ENCODE data around the gene IER3IP1. TPM values are rescaled to one million over a fixed set of nuclear protein-coding genes. Genes with fewer than 3 reads are reported as not detected.

Gene IER3IP1
- total and polyA plus RNA-seq, 2 of the 13 experiments (the other 11 are each of a cell fraction or from before 2014, with no cell fraction given) = 18.7 to 26.1 TPM

DNA sequence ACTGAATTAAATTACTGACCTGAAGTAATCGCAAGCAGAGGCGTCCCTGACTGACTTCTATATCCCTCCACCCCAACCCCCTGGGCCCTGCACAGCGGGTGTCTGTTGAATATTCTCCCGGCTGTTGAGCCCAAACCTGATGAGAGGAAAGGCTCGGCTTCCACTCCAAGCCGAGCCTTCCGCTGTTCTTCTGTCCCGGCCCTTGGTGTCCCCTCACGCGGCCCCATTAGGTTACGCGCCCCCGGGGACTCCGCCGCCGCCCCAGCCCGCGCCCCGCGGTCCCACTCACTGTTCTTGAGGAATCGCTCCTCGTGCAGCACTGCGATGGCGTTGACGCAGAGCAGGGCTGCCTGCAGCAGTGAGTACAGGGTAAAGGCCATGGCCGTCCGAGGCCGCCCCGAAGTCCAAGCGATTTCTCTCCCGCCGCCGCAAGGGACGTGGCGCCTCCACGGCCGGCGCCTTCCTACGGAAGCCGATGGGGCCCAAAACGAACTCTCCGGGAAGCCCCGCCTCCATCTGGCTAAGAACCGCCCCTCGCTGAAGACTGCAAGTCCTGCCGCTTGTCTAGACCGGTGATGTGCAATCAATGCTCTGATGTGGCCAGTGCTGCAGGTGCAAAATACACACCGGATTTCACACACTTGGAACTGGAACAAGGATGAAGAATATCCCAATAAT, at the start of gene IER3IP1 (continued):
- TF ChIP-seq, protein P1, sequence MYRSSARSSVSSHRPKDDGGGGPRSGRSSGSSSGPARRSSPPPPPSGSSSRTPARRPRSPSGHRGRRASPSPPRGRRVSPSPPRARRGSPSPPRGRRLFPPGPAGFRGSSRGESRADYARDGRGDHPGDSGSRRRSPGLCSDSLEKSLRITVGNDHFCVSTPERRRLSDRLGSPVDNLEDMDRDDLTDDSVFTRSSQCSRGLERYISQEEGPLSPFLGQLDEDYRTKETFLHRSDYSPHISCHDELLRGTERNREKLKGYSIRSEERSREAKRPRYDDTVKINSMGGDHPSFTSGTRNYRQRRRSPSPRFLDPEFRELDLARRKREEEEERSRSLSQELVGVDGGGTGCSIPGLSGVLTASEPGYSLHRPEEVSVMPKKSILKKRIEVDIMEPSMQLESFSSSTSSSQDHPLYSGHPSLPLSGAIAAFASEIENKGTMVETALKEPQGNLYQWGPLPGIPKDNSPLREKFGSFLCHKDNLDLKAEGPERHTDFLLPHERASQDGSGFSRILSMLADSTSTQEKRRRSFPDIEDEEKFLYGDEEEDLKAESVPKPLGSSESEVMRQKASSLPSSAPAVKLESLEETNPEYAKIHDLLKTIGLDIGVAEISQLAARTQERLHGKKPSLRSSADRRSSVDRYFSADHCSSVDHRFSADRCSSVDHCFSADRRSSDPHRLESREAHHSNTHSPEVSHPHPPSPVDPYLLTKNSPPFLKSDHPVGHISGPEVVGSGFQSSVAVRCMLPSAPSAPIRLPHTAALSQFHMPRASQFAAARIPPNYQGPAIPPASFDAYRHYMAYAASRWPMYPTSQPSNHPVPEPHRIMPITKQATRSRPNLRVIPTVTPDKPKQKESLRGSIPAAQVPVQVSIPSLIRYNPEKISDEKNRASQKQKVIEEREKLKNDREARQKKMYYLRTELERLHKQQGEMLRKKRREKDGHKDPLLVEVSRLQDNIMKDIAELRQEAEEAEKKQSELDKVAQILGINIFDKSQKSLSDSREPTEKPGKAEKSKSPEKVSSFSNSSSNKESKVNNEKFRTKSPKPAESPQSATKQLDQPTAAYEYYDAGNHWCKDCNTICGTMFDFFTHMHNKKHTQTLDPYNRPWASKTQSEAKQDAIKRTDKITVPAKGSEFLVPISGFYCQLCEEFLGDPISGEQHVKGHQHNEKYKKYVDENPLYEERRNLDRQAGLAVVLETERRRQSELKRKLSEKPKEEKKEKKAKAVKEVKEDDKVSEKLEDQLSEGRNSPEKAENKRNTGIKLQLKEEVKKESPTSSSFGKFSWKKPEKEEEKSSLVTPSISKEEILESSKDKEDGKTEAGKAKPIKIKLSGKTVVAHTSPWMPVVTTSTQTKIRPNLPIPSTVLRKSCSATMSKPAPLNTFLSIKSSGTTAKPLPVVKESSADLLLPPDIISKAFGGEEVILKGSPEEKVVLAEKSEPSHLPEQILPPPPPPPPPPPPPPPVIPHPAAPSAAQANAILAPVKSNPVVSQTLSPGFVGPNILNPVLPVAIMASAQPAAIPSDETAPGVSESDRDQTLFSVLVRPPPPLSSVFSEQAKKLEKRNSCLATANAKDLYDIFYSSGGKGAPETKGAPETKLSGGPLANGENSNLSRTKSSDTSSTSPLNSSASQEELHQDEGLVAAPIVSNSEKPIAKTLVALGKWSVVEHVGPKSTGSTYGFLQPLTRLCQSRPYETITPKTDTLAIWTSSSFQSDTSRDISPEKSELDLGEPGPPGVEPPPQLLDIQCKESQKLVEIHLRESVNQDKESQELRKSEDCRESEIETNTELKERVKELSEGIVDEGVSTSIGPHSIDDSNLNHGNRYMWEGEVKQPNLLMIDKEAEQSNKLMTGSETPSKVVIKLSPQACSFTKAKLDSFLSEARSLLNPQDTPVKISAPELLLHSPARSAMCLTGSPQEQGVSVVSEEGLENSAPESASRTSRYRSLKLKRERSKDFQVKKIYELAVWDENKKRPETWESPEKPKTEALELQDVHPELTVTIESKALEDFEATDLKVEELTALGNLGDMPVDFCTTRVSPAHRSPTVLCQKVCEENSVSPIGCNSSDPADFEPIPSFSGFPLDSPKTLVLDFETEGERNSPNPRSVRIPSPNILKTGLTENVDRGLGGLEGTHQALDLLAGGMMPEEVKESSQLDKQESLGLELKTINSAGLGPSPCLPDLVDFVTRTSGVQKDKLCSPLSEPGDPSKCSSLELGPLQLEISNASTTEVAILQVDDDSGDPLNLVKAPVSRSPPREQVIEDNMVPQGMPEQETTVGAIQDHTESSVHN (CRISPR knock-in tag; IDR thresholded peaks at IDR 0.05) = 0 out of 2 replicates have a peak, but pooled peaks have one; percentile 40
- TF ChIP-seq KAT7 (CRISPR knock-in tag; IDR thresholded peaks at IDR 0.05; ENCODE audit: borderline replicate concordance) = peak; percentile 58; the same call in 1 of the 2 replicates
- no peak for TF ChIP-seq SNRNP70 (IDR thresholded peaks at IDR 0.05; ENCODE audit: low read depth, low read length)
- peak; percentile 75; the same call in 1 of the 2 replicates for TF ChIP-seq ARNT2 (CRISPR knock-in tag; IDR thresholded peaks at IDR 0.05; ENCODE audit: low read depth)
- TF ChIP-seq, protein P2, sequence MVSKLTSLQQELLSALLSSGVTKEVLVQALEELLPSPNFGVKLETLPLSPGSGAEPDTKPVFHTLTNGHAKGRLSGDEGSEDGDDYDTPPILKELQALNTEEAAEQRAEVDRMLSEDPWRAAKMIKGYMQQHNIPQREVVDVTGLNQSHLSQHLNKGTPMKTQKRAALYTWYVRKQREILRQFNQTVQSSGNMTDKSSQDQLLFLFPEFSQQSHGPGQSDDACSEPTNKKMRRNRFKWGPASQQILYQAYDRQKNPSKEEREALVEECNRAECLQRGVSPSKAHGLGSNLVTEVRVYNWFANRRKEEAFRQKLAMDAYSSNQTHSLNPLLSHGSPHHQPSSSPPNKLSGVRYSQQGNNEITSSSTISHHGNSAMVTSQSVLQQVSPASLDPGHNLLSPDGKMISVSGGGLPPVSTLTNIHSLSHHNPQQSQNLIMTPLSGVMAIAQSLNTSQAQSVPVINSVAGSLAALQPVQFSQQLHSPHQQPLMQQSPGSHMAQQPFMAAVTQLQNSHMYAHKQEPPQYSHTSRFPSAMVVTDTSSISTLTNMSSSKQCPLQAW (CRISPR knock-in tag; IDR thresholded peaks at IDR 0.05) = 0 out of 2 replicates have a peak, but pooled peaks have one; percentile 39
- peak; percentile 77 for TF ChIP-seq YY1 (IDR thresholded peaks at IDR 0.05; ENCODE audit: insufficient read depth, insufficient replicate concordance, low read depth, low read length)
- TF ChIP-seq ZNF441 (CRISPR knock-in tag; IDR thresholded peaks at IDR 0.05; ENCODE audit: borderline replicate concordance) = peak; percentile 27; the same call in 1 of the 2 replicates
- no peak; the same call in 1 of the 2 replicates for TF ChIP-seq ZKSCAN8 (CRISPR knock-in tag; IDR thresholded peaks at IDR 0.05; ENCODE audit: borderline replicate concordance)
- no peak for TF ChIP-seq NFE2 (CRISPR knock-in tag; IDR thresholded peaks at IDR 0.05)
- peak; percentile 97 for TF ChIP-seq YEATS4 (CRISPR knock-in tag; IDR thresholded peaks at IDR 0.05; ENCODE audit: borderline replicate concordance)
- no peak for TF ChIP-seq SIN3B (IDR thresholded peaks at IDR 0.05; ENCODE audit: low read length)
- TF ChIP-seq, protein P3, sequence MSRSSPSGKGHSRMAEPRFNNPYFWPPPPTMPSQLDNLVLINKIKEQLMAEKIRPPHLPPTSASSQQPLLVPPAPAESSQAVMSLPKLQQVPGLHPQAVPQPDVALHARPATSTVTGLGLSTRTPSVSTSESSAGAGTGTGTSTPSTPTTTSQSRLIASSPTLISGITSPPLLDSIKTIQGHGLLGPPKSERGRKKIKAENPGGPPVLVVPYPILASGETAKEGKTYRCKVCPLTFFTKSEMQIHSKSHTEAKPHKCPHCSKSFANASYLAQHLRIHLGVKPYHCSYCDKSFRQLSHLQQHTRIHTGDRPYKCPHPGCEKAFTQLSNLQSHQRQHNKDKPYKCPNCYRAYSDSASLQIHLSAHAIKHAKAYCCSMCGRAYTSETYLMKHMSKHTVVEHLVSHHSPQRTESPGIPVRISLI (CRISPR knock-in tag; IDR thresholded peaks at IDR 0.05; ENCODE audit: borderline replicate concordance) = peak; percentile 35; the same call in 1 of the 2 replicates
- TF ChIP-seq ZNF614 (CRISPR knock-in tag; IDR thresholded peaks at IDR 0.05; ENCODE audit: borderline replicate concordance) = peak; percentile 63; the same call in 1 of the 2 replicates
- TF ChIP-seq GTF3A (CRISPR knock-in tag; conservative IDR thresholded peaks at IDR 0.05) = no peak
- TF ChIP-seq REPIN1 (CRISPR knock-in tag; IDR thresholded peaks at IDR 0.05; ENCODE audit: borderline replicate concordance, low read depth) = peak; percentile 69; the same call in 1 of the 2 replicates
- peak; percentile 65; the same call in 1 of the 2 replicates for TF ChIP-seq HNF4A (CRISPR knock-in tag; IDR thresholded peaks at IDR 0.05)
- peak; percentile 65; the same call in 1 of the 2 replicates for TF ChIP-seq IRX3 (CRISPR knock-in tag; IDR thresholded peaks at IDR 0.05; ENCODE audit: borderline replicate concordance, low read depth)
